CD14-positive monocyte (primary cell): Measurements from ENCODE around the gene ZNF132. TPM values are rescaled to one million over a fixed set of nuclear protein-coding genes. Genes with fewer than 3 reads are reported as not detected.

Experiments used
- DNase-seq, 3 donors: peaks; one replicate each; pipeline ENCODE4 v3.0.0-alpha.2; 2011 to 2022
- H2AFZ ChIP-seq: 2 replicates; pipeline ENCODE4 v1.6.0; 2012; ENCODE audit warnings: mild to moderate bottlenecking, low read depth, low read length, inconsistent platforms; ENCODE audit not compliant: insufficient read depth, poor library complexity, severe bottlenecking
- H3K27ac ChIP-seq, 2 donors: 1 replicate in 1 of 2; 2 replicates in 1 of 2; pipeline ENCODE4 v1.5.1; 2012 to 2013; ENCODE audit warnings: low read length in 2 of 2, control low read depth in 1 of 2, inconsistent platforms in 1 of 2, low read depth in 1 of 2, mild to moderate bottlenecking in 1 of 2
- H3K27me3 ChIP-seq, 2 donors: one replicate each; pipeline versions ENCODE4 v1.6.0 to v1.6.1; 2011 to 2013; ENCODE audit warnings: low read length in 2 of 2; ENCODE audit not compliant: control insufficient read depth in 2 of 2, insufficient read depth in 2 of 2
- H3K36me3 ChIP-seq, 2 donors: replicated peaks in 1 of 2; 1 replicate in 1 of 2; 2 replicates in 1 of 2; pipeline versions ENCODE4 v1.5.1 to v1.6.1; 2012 to 2013; ENCODE audit warnings: low read length in 2 of 2, control low read depth in 1 of 2, inconsistent platforms in 1 of 2, mild to moderate bottlenecking in 1 of 2; ENCODE audit not compliant: insufficient read depth in 2 of 2, control insufficient read depth in 1 of 2
- H3K4me1 ChIP-seq, 2 donors: 1 replicate in 1 of 2; 2 replicates in 1 of 2; pipeline versions ENCODE4 v1.5.1 to v1.6.1; 2012 to 2013; ENCODE audit warnings: low read length in 2 of 2, control low read depth in 1 of 2, inconsistent platforms in 1 of 2, mild to moderate bottlenecking in 1 of 2, moderate library complexity in 1 of 2; ENCODE audit not compliant: insufficient read depth in 2 of 2, control insufficient read depth in 1 of 2
- H3K4me2 ChIP-seq: replicated peaks from 2 replicates; pipeline ENCODE3; 2012; ENCODE audit warnings: low read length, moderate library complexity, mild to moderate bottlenecking; ENCODE audit not compliant: poor library complexity, severe bottlenecking; ENCODE audit errors: extremely low read depth
- H3K4me3 ChIP-seq, 3 experiments: fragments of 200-600 bp in 1 of 3; sonication (generic) in 1 of 3; replicated peaks in 1 of 3; 1 replicate in 2 of 3; 2 replicates in 1 of 3; pipeline ENCODE4 v1.5.1; 2011 to 2013; ENCODE audit warnings: low read length in 3 of 3, mild to moderate bottlenecking in 3 of 3, control low read depth in 2 of 3, low read depth in 2 of 3, inconsistent platforms in 1 of 3, moderate library complexity in 1 of 3
- H3K79me2 ChIP-seq: 2 replicates; pipeline ENCODE4 v1.6.0; 2012; ENCODE audit warnings: mild to moderate bottlenecking, control low read depth, inconsistent platforms, low read length, moderate library complexity; ENCODE audit not compliant: insufficient read depth
- H3K9ac ChIP-seq: 2 replicates; pipeline ENCODE4 v1.6.0; 2017; ENCODE audit warnings: low read length, mild to moderate bottlenecking; ENCODE audit not compliant: insufficient read depth, poor library complexity, severe bottlenecking
- H3K9me3 ChIP-seq, 2 donors: replicated peaks in 1 of 2; 1 replicate in 1 of 2; 2 replicates in 1 of 2; pipeline versions ENCODE4 v1.5.1 to v1.6.1; 2012 to 2013; ENCODE audit warnings: low read length in 2 of 2, control low read depth in 1 of 2; ENCODE audit not compliant: control insufficient read depth in 1 of 2, insufficient read depth in 1 of 2
- H4K20me1 ChIP-seq: 2 replicates; pipeline ENCODE4 v1.6.0; 2012; ENCODE audit warnings: mild to moderate bottlenecking, low read length, control low read depth, moderate library complexity; ENCODE audit not compliant: insufficient read depth
- H3K27ac Mint-ChIP-seq, 7 donors: one replicate each; pipeline ENCODE4 v1.8.0; 2020; ENCODE audit warnings: mild to moderate bottlenecking in 7 of 7, mixed read lengths in 7 of 7, moderate library complexity in 6 of 7, inconsistent platforms in 2 of 7
- H3K27me3 Mint-ChIP-seq, 3 donors: one replicate each; pipeline ENCODE4 v1.8.0; 2021 to 2022; ENCODE audit warnings: low read depth in 3 of 3, mild to moderate bottlenecking in 3 of 3, mixed read lengths in 3 of 3, moderate library complexity in 3 of 3, inconsistent platforms in 1 of 3
- H3K36me3 Mint-ChIP-seq, 2 donors: one replicate each; pipeline ENCODE4 v1.8.0; 2020; ENCODE audit warnings: mixed read lengths in 2 of 2, inconsistent platforms in 1 of 2, mild to moderate bottlenecking in 1 of 2
- H3K4me1 Mint-ChIP-seq: one replicate; pipeline ENCODE4 v1.8.0; 2020; ENCODE audit warnings: mild to moderate bottlenecking, mixed read lengths
- H3K4me3 Mint-ChIP-seq, 2 donors: one replicate each; pipeline ENCODE4 v1.8.0; 2020; ENCODE audit warnings: mild to moderate bottlenecking in 2 of 2, mixed read lengths in 2 of 2, moderate library complexity in 1 of 2
- H3K9me3 Mint-ChIP-seq, 7 donors: one replicate each; pipeline ENCODE4 v1.8.0; 2020 to 2022; ENCODE audit warnings: mixed read lengths in 7 of 7, mild to moderate bottlenecking in 6 of 7, moderate library complexity in 6 of 7, inconsistent platforms in 2 of 7
- WGBS: methylation state at CpG from one replicate; pipeline ENCODE4 v1.1.5; 2013; ENCODE audit warnings: missing lambda C conversion rate; ENCODE audit not compliant: insufficient coverage; 5-methylcytosine and 5-hydroxymethylcytosine counted together
- intact Hi-C, 2 donors: fragments of 100-400 bp; cut with micrococcal nuclease; formaldehyde crosslinking; loops; one replicate each; pipeline versions ENCODE4 v1.15.0 to v1.15.1; 2023
- polyA plus RNA-seq, 3 donors: library from polyadenylated mRNA; depleted of rRNA in 1 of 3; unstranded in 2 of 3; stranded (reverse) in 1 of 3; fragments of 300-500 nt in 2 of 3; fragments of >200 nt in 1 of 3; fragmentation: Illumina TruSeq in 2 of 3; gene quantifications; 1 replicate in 2 of 3; 2 replicates in 1 of 3; pipeline ENCODE4 v1.2.3, GENCODE V29; 2012 to 2021
- TF ChIP-seq, protein P1 (sequence below): fragments of 200-600 bp; IDR thresholded peaks from one replicate; pipeline ENCODE4 v1.8.0; 2022; ENCODE audit warnings: antibody characterized with exemption, mild to moderate bottlenecking

The ZNF132 gene
- polyA plus RNA-seq, 3 donors: 0.40 to 0.92 (median 0.75) TPM

GRCh38 chr19:58434217-58434616, 5.7 kb downstream of the ZNF132 start:
- H3K9me3 ChIP-seq: peaks cover 93 to 94% of the 10 kb centered on the region in 2 donors
- peaks cover 43 to 62% of the 10 kb centered on the region in 2 donors for H3K36me3 Mint-ChIP-seq

DNA sequence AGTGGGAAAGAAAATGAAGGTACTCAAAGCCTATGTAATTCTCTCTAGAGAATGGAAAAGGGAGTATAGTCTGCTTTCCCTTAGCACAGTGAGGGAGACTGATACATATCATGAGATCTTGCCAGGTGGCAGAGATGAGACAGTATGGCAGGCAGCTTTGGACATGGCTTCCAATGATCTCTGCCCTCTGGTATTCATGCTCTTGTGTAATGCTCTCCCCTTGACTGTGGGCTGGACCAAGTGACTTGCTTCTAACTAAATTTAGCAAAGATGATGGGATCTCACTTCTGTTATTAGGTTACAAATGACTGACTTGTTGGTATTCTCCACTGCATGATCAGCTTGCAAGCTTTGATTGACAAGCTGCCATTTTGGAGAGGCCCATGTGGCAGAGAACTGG, 10.2 kb downstream of the ZNF132 start:
- Histone ChIP-seq H3K4me1 (no peaks in the 10 kb centered on the region), H3K27ac (no peak overlapping the region), H3K4me2 (no peak overlapping the region), H3K9ac (no peak overlapping the region), H3K79me2 (no peaks in the 10 kb centered on the region), H3K27me3 (no peaks in the 10 kb centered on the region), H3K4me3 (peak overlapping the region in 1 of 3 experiments; percentile 30), H4K20me1 (no peaks in the 10 kb centered on the region), H3K36me3 (peaks cover 10 to 29% of the 10 kb centered on the region in 2 donors), H2AFZ (no peak overlapping the region), H3K9me3 (peaks cover 93 to 96% of the 10 kb centered on the region in 2 donors)
- Mint-ChIP-seq H3K27ac (no peak overlapping the region), H3K9me3 (peaks cover 61 to 98% (median 94%) of the 10 kb centered on the region in 7 donors), H3K27me3 (peaks cover 0 to 3% (median 0%) of the 10 kb centered on the region in 3 donors), H3K36me3 (peaks cover 10 to 19% of the 10 kb centered on the region in 2 donors), H3K4me3 (no peak overlapping the region), H3K4me1 (no peaks in the 10 kb centered on the region)
- TF ChIP-seq, protein P1, sequence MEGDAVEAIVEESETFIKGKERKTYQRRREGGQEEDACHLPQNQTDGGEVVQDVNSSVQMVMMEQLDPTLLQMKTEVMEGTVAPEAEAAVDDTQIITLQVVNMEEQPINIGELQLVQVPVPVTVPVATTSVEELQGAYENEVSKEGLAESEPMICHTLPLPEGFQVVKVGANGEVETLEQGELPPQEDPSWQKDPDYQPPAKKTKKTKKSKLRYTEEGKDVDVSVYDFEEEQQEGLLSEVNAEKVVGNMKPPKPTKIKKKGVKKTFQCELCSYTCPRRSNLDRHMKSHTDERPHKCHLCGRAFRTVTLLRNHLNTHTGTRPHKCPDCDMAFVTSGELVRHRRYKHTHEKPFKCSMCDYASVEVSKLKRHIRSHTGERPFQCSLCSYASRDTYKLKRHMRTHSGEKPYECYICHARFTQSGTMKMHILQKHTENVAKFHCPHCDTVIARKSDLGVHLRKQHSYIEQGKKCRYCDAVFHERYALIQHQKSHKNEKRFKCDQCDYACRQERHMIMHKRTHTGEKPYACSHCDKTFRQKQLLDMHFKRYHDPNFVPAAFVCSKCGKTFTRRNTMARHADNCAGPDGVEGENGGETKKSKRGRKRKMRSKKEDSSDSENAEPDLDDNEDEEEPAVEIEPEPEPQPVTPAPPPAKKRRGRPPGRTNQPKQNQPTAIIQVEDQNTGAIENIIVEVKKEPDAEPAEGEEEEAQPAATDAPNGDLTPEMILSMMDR: no peak
- DNase-seq: no peak
- intact Hi-C loops: no loop called here

More at GRCh38 chr19:58434217-58434616, 5.7 kb downstream of the ZNF132 start:
- H3K4me3 ChIP-seq: peak overlapping the region in 1 of 3 experiments; percentile 40
- no peak overlapping the region for H3K27ac Mint-ChIP-seq
- no peak for DNase-seq
- H3K27me3 Mint-ChIP-seq: peaks cover 0 to 2% (median 2%) of the 10 kb centered on the region in 3 donors
- H3K27ac ChIP-seq: no peak overlapping the region
- 80% methylated on average over 1 of the region's 2 CpGs for WGBS
- H3K79me2 ChIP-seq: peaks cover 5% of the 10 kb centered on the region
- TF ChIP-seq, protein P1: no peak
- H3K4me2 ChIP-seq: no peak overlapping the region
- H3K9me3 Mint-ChIP-seq: peaks cover 72 to 100% (median 99%) of the 10 kb centered on the region in 7 donors
- peaks cover 4% of the 10 kb centered on the region for H3K4me1 Mint-ChIP-seq
- no peak overlapping the region for H3K9ac ChIP-seq
- H3K27me3 ChIP-seq: no peaks in the 10 kb centered on the region
- H4K20me1 ChIP-seq: no peaks in the 10 kb centered on the region
- no peak overlapping the region for H2AFZ ChIP-seq
- peaks cover 2% of the 10 kb centered on the region in 2 donors for H3K4me1 ChIP-seq
- H3K4me3 Mint-ChIP-seq: no peak overlapping the region
- peaks cover 30 to 65% of the 10 kb centered on the region in 2 donors for H3K36me3 ChIP-seq
- intact Hi-C loops: no loop called here
